A673 (cell line): ENCODE data around the gene CYTH3.

Source experiments
- EZH2 ChIP-seq: fragments of 200-600 bp; sonication (generic); IDR thresholded peaks from 2 replicates; pipeline ENCODE4 v1.6.1; 2017; ENCODE audit warnings: borderline replicate concordance, low read depth, mild to moderate bottlenecking, mixed read lengths, antibody characterized with exemption, low read length; ENCODE audit not compliant: poor library complexity, severe bottlenecking
- TF ChIP-seq, protein P1 (sequence below): fragments of 300-800, 200-600 bp; sonication (generic); conservative IDR thresholded peaks from 2 replicates; pipeline ENCODE4 v1.5.1; 2017; ENCODE audit warnings: low read depth, mild to moderate bottlenecking, antibody characterized with exemption, low read length, moderate library complexity, mixed read lengths

DNA sequence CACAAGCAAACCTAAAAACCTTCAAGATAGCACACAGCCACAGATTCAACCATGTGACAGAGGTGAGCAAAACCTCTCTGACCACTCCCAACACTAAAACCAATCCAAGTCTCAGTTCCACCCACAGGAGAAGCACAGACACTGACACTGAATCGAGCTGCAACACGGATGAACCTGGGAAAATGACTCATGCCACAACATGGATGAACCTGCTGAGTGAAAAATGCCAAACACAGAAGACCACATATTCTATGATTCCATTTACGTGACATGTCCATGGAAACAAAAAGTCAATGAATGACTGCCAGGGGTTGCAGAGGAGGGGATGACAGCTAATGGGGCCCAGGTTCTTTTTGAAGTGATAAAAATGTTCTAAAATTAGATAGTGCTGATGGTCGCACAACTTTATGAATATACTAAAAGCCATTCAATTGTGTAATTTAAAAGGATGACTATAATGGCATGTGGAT lies 22.0 kb downstream of the CYTH3 start:
- TF ChIP-seq, protein P1, sequence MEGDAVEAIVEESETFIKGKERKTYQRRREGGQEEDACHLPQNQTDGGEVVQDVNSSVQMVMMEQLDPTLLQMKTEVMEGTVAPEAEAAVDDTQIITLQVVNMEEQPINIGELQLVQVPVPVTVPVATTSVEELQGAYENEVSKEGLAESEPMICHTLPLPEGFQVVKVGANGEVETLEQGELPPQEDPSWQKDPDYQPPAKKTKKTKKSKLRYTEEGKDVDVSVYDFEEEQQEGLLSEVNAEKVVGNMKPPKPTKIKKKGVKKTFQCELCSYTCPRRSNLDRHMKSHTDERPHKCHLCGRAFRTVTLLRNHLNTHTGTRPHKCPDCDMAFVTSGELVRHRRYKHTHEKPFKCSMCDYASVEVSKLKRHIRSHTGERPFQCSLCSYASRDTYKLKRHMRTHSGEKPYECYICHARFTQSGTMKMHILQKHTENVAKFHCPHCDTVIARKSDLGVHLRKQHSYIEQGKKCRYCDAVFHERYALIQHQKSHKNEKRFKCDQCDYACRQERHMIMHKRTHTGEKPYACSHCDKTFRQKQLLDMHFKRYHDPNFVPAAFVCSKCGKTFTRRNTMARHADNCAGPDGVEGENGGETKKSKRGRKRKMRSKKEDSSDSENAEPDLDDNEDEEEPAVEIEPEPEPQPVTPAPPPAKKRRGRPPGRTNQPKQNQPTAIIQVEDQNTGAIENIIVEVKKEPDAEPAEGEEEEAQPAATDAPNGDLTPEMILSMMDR: no peak
- TF ChIP-seq EZH2: no peak
